Femur (tissue), 1 donor: ENCODE data around the gene ZFYVE26.
"Not testable (repeated sequence)": the region's sequence is repeated elsewhere in the genome, so short reads cannot be mapped to it uniquely, and the experiment has no call there.

Experiments
- DNase-seq: peaks from one replicate; pipeline ENCODE4 v3.0.0-alpha.2; 2017

ZFYVE26 gene

DNA sequence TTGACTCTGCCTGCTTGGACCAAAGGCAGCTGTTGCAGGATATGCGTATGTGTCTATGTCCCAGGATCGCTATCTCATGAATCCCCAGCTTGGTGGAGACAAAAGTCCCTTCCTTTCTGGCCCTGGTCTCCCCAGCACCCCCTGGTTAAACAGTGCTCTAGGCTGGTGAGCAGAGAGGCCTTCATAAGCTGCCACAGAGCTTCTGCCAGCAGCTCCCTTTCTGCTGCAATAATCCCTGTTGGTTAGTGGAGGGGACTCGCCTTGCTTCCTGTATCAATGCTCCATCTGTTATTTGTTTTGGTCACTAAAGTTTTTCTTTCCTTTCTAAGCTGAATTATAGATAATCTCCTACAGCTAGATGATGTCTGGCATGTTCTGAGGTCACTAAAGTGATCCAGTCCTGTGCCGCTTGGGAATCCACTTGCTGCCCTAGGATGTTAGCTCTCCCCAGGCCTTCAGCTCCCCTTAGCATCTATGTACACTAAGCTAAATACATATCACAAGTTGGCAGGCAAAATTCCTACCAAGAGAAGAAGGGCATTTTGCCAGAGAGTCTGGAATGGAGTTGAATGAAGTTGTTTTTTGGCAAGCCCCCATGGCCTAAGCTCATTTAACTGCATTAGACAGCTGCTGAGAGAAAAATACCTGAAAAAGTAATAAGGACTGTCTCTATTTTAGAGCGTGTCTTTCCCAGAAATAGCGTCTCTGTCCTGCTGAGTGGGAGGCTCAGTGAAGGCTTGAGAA, 66.9 kb downstream of the ZFYVE26 start:
- peak; percentile 44 for DNase-seq

DNA sequence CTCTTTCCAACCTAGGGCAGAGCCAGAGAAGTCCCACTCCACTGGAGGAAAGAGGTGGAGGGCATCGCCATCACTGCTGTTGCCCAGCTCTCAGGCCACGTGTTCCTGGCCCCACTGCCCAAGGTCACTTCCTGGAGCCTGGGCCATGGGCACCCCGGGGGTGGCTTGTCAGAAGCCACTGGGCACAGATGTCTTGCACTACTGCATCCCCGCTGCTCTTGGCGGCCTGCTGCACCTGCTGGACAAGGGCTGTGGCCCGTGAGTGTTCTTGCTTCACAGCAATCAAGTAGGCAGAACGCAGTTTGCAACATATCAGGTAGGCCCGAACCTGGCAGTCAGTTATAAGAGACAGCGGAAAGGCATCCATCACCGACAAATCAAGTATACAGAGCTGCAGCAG, 68.1 kb downstream of the ZFYVE26 start:
- DNase-seq: no peak

DNA sequence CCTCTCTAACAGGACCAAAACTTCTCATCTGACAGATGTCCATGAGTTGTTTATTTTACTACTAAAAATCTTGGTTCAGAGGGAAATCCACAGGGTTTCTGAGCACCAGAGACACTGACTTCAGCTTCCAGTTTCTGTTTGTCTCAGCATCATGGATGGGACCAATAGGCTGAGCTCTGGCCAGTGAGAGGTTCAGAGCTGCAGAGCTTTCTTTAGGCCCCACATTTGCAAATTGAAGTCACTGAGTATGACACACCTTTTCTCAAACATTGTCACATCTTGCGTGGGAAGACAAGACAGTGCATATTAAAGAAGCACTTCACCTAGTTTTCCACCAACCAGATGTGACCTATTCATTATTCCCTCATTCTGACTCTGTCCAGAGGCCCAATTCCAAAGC, 69.5 kb downstream of the ZFYVE26 start:
- DNase-seq: no peak

DNA sequence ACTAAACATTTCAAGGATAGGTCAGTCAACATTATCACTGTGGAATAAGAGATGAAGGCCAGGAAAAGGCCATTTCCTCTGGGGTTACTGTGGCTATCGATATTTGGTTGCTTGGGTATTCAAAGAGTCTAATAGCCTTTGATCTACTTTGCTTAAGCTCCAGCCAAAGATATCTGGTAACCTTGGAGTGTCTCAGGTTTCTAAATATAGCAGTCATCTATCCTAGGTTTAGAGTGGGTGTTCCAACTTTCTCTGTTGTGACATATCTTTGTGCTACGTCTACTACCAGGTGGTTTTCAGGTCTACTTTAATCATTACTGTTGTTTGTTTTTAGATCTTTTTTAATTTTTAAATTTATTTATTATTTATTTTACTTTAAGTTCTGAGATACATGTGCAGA, 72.3 kb downstream of the ZFYVE26 start:
- DNase-seq: no peak

DNA sequence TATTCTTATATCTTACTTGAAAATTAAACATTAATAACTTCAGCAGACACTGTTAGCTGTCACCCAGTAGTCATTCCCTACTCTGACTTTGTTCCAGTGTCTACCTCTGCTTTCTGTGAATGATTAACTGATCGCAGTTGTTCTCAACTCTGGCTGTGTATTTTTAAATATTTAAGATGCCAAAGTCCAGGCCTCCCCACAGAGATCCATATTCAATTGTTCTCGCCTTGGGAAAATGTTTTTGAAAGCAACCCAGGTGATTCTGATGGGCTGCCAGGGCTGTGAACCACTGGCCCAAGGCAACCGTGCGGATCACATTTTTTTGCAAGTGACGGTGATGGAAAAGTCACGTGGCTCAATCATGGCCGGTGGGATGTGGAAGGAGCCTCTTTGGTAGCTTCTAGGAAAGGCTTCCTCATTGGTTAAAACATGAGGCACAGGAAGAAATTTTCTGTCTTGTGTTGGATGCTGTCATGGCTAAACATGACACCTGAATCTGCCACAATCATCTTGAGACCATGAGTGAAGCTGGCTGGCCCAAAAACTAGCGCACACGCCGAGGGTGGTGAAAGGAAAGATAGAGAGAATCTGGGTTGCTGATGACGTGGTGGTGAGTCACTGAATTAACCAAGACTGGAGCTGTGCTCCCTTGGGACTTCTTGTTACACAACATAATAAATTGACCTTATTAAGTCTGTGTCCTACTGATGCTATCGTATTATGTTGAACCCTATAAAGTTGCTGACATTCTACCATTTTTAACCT, 77.5 kb downstream of the ZFYVE26 start:
- DNase-seq: no peak

GRCh38 chr14:67736771-67737170, 79.6 kb downstream of the ZFYVE26 start:
- DNase-seq: no peak

DNA sequence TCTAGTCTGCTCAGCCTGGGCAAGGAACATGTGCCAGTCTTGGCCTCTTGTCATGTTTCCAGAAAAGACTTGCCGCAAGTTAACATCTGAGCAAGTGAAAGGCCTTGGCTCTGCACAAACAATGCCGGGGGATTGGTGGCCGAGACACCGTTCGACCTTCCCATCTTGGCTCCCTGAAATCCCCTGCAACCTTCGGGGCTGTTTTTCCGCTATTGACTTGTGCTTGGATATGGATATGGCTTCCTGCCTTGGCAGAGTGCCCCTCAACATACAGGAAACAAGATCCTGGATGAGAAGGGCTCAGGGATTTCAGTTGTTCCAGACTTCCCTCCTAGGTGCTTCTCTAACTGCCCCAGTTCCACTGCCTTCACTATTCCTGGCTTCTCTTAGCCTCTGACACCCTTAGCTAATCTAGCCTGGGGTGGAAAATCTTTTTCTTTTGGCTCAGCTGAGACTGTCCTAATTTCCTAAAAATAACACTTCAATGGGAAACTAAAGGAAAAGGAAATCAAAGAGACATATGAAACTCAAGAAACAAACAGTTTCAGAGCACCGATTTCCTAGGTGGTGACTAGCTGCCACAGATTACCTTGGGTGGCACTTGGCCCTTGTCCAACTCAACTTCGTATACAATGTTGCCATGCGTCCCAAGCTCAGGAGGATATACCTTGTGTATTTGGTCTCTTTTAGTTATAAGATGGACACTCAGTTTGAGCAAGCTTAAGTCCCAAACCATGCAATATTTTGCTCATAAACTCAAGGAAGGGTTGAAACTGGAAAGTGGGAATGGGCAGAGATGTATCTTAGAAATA, 80.8 kb downstream of the ZFYVE26 start:
- DNase-seq: peak; percentile 44

- DNase-seq: no peak
These were observed 81.7 kb downstream of the ZFYVE26 start for GRCh38 chr14:67734675-67735074.

DNA sequence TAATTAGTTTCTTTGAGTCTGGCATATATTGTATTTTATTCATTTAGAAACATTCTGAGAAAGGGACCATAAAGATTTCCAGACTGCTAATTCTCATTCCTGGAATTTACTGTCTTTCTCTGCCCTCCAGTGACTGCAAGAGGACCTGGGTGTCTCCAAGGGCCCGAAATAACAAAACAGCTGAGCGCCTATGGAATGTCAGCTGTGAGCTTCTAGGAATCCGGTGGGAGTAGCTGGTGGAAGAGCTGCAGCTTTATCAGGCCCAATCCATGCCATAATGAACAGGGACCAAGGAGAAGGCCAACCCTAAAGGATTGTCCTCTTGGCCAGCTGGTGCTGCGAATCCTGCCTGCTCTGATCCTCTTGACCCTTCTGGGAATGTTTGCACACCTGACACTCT, 82.8 kb downstream of the ZFYVE26 start:
- peak; percentile 58 for DNase-seq

DNA sequence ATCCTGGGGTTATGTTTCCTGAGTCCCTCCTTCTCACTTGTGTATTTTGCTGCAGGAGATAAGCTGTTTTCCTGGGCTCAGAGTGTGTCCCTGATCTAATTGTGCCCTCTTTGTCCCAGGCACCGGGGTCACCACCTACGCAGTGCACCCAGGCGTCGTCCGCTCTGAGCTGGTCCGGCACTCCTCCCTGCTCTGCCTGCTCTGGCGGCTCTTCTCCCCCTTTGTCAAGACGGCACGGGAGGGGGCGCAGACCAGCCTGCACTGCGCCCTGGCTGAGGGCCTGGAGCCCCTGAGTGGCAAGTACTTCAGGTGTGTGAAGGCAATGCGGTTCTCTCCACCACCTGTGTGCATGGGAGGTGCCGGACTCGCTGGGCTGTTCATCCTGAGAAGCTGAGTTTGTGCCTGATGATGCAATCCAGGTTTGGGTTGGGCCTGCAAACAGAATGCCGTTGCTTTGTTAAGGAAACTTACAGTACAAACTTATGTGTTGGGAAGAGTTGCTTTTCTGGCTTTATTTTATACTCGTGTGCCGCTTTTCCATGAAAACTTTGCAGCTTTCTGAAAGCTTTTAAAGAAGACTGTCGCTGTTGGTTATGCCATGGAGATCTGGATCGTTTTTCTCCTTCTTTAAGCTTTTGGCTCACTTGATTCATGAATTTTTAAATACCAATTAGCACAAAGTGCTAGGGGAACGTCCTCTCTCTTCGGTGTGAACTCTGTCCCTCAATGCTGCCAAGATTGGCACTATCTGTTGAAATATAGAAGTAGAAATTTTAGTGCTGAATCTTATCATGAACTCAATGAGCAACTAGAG, 87.1 kb downstream of the ZFYVE26 start:
- no peak for DNase-seq

DNA sequence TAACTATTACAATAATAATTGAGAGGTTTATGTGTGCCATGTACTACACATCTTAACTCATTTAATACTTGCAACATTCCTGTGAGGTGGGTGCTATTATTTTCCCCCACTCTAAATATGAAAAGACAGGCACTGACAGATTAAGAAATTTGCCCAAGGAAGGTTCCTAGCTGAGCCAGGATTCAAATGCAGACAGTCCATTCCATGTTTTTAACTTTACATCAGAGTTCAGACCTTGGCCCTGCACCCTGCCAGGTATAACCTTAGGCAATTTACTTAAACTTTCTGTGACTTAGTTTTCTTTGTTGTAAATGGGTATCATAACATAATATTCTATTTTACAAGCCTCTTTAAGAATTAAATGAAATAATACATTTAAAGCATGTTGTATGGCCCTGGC, 88.1 kb downstream of the ZFYVE26 start:
- no peak for DNase-seq

DNA sequence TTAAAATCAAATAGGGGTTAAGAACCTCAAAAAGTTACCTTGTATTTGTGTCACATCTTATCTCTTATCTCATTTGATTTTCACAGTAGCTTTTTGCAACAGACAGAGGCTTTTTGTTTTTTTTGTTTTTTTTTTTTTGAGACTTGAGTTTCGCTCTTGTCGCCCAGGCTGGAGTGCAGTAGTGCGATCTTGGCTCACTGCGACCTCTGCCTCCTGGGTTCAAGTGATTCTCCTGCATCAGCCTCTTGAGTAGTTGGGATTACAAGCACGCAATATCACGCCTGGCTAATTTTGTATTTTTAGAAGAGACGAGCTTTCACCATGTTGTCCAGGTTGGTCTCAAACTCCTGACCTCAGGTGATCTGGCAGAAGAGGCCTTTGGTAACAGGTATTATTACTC, 89.0 kb downstream of the ZFYVE26 start:
- DNase-seq: no peak

- no peak for DNase-seq
These were observed 91.2 kb downstream of the ZFYVE26 start for GRCh38 chr14:67725171-67725570.

DNA sequence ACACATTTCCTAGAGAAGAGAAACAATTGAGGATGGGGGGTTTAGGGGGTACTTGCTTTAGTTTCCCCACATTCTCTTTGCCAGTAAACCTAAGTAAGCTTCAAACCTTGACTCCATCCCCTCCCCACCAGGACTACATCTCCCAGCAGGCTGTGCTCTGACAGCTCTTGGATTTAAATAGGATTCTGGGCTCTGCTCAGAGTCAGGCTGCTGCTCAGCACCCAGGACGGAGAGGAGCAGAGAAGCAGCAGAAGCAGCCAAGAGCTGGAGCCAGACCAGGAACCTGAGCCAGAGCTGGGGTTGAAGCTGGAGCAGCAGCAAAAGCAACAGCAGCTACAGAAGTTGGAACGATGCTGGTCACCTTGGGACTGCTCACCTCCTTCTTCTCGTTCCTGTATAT, 94.1 kb downstream of the ZFYVE26 start:
- DNase-seq: peak; percentile 81

GRCh38 chr14:67721875-67722274, 94.5 kb downstream of the ZFYVE26 start:
- DNase-seq: no peak

GRCh38 chr14:67719866-67720265, 96.5 kb downstream of the ZFYVE26 start:
- no peak for DNase-seq

DNA sequence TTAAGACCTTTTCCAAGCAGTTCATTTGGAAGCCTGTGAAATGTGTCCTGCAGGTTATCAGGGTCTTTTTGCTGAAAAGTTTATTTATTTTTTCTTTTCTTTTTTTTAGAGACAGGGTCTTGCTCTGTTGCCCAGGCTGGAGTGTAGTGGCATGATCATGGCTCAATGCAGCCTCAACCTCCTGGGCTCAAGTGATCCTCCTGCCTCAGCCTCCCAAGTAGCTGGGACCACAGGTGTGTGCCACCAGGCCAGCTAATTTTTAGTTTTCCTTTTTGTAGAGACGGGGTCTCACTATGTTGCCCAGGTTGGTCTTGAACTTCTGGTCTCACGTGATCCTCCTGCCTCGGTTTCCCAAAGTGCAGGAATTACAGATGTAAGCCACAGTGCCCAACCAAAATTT, 97.0 kb downstream of the ZFYVE26 start:
- not testable (repeated sequence) for DNase-seq

DNA sequence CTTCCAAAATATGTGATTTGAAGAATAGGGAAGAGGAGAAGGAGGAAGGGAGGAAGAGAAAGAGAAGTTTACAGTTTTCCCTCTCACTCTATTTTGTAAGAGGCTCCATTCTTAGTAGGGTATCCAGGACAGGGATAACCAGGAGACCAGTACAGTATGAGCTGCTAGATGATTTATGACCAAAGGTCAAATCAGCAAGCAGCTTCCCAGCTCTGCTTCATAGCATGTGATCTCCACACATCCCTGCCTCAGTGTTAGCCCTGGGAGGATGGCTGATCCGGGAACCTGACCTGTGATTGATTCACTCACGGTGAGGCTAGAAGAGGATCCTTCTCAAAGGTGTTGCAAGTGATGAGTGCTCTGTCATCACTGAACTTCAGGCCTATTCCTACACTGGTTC, 98.1 kb downstream of the ZFYVE26 start:
- no peak for DNase-seq

DNA sequence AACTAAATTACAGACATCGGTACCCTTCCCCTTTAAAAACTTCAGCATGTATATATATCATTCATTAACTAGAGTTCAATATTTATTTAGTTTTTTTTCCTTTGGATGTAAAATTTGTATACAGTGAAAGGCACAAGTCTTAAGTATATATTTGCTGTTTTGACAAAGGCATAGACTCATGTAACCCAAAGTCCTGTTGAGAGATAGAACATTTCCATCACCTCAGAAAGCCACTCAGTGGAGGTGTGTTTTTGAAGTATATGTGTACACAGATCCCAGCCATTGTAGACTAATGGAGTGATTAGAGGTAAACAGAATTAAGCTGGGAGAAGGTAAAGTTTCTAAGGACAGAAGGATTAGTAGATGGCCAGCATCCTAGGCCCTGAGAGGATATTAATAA, 99.3 kb downstream of the ZFYVE26 start:
- no peak for DNase-seq

DNA sequence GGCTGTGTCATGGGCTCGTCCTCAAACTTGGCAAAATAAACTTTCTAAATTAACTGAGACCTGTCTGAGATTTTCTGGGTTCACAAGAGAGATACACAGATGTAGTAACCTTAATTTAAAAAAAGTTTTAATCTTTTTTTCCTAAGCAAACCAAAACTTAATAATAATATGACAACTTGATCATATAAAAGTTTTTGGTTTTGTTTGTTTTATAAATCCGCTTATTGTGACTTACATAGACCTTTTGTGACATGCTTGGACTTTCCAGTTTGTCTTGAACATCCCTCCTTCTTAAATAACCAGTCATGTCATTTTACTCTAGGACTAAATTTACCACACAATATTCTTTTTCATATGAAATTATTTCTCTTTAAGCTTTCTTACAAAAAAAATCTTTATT, 106.2 kb downstream of the ZFYVE26 start:
- no peak for DNase-seq

DNA sequence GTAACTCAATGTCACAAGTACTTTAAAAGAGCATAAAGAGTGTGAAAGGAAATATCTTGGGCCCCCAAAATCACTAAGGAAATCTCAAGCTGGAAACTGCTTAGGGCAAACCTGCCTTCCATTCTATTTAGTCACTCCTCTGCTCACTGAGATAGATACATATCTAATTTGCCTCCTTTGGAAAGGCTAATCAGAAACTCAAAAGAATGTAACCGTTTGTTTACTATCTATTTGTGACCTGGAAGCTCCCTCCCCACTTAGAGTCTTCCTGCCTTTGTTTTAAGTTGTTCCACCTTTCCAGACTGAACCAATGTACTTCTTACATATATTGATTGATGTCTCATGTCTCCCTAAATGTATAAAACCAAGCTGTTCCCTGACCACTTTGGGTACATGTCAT, 106.6 kb downstream of the ZFYVE26 start:
- not testable (repeated sequence) for DNase-seq

- not testable (repeated sequence) for DNase-seq
These were observed 107.0 kb downstream of the ZFYVE26 start for GRCh38 chr14:67709346-67709745.

- no peak for DNase-seq
These were observed 111.2 kb downstream of the ZFYVE26 start for GRCh38 chr14:67705211-67705610.
